Ectodermal cell (in vitro differentiated cells): ENCODE data around the gene OLIG2.
A peak's percentile ranks its signal among the peaks of the same experiment; 100 is the strongest.

Experiments used
- H3K27ac ChIP-seq: 2 replicates; pipeline ENCODE4 v1.7.0; 2013; ENCODE audit warnings: mild to moderate bottlenecking, low read depth, low read length; ENCODE audit not compliant: insufficient read depth, poor library complexity, severe bottlenecking
- H3K27me3 ChIP-seq: 2 replicates; pipeline ENCODE4 v1.7.0; 2013; ENCODE audit warnings: mild to moderate bottlenecking, low read length; ENCODE audit not compliant: insufficient read depth, control insufficient read depth, poor library complexity, severe bottlenecking
- H3K36me3 ChIP-seq: one replicate; pipeline ENCODE4 v1.7.0; 2013; ENCODE audit warnings: low read length; ENCODE audit not compliant: control insufficient read depth, insufficient read depth
- H3K4me1 ChIP-seq: one replicate; pipeline ENCODE4 v1.7.0; 2013; ENCODE audit warnings: low read length; ENCODE audit not compliant: control insufficient read depth, insufficient read depth
- H3K4me3 ChIP-seq: 2 replicates; pipeline ENCODE4 v1.7.0; 2013; ENCODE audit warnings: low read depth, low read length, control low read depth; ENCODE audit not compliant: insufficient read depth
- H3K9me3 ChIP-seq: 2 replicates; pipeline ENCODE4 v1.7.0; 2013; ENCODE audit warnings: mild to moderate bottlenecking, low read length, moderate library complexity; ENCODE audit not compliant: control insufficient read depth
- WGBS, 2 experiments: methylation state at CpG; one replicate each; pipeline ENCODE4 v1.1.7; 2013; ENCODE audit warnings: missing lambda C conversion rate in 2 of 2; 5-methylcytosine and 5-hydroxymethylcytosine counted together

The OLIG2 gene

GRCh38 chr21:33061233-33061632, 35.5 kb downstream of the OLIG2 start:
- Histone ChIP-seq H3K27ac (no peak overlapping the region), H3K27me3 (peaks cover 58% of the 10 kb centered on the region), H3K36me3 (no peaks in the 10 kb centered on the region), H3K4me3 (no peak overlapping the region), H3K4me1 (no peaks in the 10 kb centered on the region), H3K9me3 (no peaks in the 10 kb centered on the region)
- WGBS, 2 experiments, result 87 to 94% methylated on average over 4 of the region's 4 CpGs

DNA sequence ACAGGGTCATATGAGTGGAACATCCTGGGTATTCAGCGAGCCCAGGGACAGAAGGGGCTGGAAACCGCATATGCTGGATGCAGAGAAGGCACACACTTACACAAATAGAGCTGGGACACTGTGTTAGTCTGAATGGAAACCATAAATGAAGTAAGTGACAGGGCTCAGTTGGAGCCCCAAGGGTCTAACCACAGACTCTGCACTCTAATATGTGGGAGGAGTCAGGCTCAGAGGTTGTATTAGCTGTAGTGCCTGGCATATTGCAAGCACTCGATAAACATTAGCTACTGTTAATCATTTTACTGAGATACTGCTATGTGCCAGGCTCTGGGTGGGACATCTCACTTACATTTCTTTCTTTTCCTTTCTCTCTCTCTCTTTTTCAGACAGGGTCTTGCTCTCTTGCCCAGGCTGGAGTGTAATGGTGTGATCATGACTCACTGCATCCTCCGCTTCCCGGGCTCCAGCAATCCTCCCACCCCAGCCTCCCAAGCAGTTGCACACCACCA, 37.7 kb downstream of the OLIG2 start:
- Histone ChIP-seq H3K27me3 (peaks cover 80% of the 10 kb centered on the region), H3K4me3 (no peak overlapping the region), H3K27ac (no peak overlapping the region), H3K36me3 (no peaks in the 10 kb centered on the region), H3K9me3 (no peaks in the 10 kb centered on the region), H3K4me1 (no peaks in the 10 kb centered on the region)
- 95 to 97% methylated on average over 5 of the region's 5 CpGs for WGBS, 2 experiments

GRCh38 chr21:33063907-33064622, 38.3 kb downstream of the OLIG2 start:
- no peaks in the 10 kb centered on the region for H3K36me3 ChIP-seq
- WGBS, 2 experiments, result 36 to 37% methylated on average over 14 of the region's 14 CpGs
- no peaks in the 10 kb centered on the region for H3K4me1 ChIP-seq
- no peaks in the 10 kb centered on the region for H3K9me3 ChIP-seq
- H3K4me3 ChIP-seq, result no peak overlapping the region
- H3K27me3 ChIP-seq, result peaks cover 84% of the 10 kb centered on the region
- no peak overlapping the region for H3K27ac ChIP-seq

DNA sequence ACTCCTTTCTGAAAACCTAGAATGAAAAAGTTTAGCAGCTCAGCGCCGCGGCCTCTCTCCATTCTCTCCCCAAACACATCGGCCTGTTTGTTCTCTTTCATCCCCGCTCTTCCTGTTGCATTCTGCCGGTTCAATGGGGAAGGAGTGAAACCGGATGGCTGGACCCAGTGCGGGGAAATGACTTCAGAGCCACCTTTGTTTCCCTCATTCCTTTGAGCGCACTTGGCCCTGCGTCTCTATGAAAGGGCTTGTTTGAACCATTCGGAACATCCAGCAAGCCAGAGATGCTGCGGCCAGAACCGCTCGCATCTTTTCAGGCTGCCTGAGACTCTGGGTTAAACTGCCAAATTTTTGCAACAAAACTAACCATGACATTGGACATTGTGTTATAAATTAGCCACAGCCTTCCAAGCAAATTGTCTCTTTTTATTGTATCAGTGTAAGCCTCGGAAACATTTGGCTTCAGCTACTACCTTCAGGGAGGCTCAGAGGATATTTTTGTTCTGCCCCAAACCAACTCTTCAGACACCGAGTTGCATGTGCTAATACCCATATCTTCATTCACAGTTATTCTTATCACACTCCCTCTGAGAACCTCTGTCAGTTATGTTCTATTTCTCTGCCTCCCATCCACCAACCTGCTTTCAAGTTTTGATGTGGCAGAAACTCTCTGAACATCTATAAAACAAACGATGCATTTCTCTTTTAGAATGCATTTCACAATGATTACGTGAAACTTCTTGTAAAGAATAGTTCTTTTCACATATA, 39.1 kb downstream of the OLIG2 start:
- Histone ChIP-seq H3K4me3 (no peak overlapping the region), H3K27ac (no peak overlapping the region), H3K9me3 (no peaks in the 10 kb centered on the region), H3K36me3 (no peaks in the 10 kb centered on the region), H3K4me1 (no peaks in the 10 kb centered on the region), H3K27me3 (peaks cover 90% of the 10 kb centered on the region)
- 29 to 30% methylated on average over 17 to 18 of the region's 18 CpGs for WGBS, 2 experiments

DNA sequence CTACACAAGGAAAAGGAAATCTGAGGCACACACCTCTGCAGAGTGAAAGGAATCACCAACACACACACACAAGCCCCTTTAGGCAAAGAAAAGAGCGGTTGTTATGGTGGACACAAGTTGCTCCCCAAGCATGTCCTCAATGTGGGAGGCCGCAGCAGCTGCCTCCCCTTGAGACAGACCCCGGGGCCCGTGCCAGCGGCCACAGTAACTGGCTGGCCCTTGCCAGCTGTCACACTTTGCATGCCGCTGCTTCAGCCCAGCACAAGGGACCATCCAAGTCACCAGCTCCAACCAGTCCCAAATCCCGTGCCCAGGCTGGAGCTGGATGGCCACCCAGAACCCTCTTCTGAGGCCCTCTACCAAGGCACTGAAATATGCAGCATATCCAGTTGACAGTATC, 41.3 kb downstream of the OLIG2 start:
- H3K27ac ChIP-seq, result no peak overlapping the region
- H3K4me3 ChIP-seq, result no peak overlapping the region
- WGBS, 2 experiments, result 90 to 94% methylated on average over 7 of the region's 7 CpGs
- peaks cover 97% of the 10 kb centered on the region for H3K27me3 ChIP-seq
- no peaks in the 10 kb centered on the region for H3K36me3 ChIP-seq
- H3K9me3 ChIP-seq, result no peaks in the 10 kb centered on the region
- H3K4me1 ChIP-seq, result peaks cover 13% of the 10 kb centered on the region

DNA sequence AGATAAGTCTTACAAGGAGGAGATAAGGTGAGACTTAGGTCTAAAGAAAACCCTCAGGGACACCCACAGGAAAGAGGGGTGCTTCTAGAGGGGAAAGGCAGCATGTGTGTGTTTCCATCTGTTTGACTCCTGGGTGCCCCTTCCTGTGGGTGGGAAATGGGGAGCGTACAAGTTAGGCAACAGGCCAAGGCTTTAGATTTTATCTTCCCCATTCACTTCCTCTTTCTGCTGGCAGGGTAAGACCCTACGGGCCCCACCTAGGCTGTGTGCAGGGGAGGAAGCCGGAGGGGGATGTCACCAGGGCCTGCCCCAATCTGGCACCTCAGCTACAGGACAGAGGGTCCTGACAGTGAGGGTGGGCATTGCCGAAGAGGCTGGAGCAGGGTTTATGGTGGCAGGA, 41.7 kb downstream of the OLIG2 start:
- Histone ChIP-seq H3K9me3 (no peaks in the 10 kb centered on the region), H3K4me1 (peaks cover 14% of the 10 kb centered on the region), H3K4me3 (no peak overlapping the region), H3K27me3 (peaks cover 100% of the 10 kb centered on the region), H3K27ac (no peak overlapping the region), H3K36me3 (no peaks in the 10 kb centered on the region)
- WGBS, 2 experiments, result 90 to 91% methylated on average over 4 of the region's 4 CpGs

DNA sequence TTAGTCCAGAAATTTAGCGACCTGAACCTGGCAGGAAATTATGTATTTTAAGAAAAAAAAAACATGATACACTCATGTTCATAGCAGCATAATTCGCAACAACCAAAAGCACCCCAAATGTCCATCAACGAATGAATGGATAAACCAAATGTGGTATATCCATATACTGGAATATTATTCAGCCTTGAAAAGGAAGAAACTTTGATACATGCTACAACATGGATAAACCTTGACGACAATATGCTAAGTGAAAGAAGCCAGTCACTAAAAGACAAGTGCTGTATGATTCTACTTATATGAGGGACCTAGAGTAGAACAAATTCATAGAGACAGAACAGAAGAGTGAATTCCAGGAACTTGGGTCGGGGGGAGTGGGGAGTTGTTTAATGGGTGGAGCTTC, 43.5 kb downstream of the OLIG2 start:
- 64 to 67% methylated on average over 4 to 5 of the region's 5 CpGs for WGBS, 2 experiments
- Histone ChIP-seq H3K9me3 (no peaks in the 10 kb centered on the region), H3K4me1 (peaks cover 14% of the 10 kb centered on the region), H3K36me3 (no peaks in the 10 kb centered on the region), H3K27me3 (peaks cover 100% of the 10 kb centered on the region), H3K27ac (no peak overlapping the region), H3K4me3 (no peak overlapping the region)

DNA sequence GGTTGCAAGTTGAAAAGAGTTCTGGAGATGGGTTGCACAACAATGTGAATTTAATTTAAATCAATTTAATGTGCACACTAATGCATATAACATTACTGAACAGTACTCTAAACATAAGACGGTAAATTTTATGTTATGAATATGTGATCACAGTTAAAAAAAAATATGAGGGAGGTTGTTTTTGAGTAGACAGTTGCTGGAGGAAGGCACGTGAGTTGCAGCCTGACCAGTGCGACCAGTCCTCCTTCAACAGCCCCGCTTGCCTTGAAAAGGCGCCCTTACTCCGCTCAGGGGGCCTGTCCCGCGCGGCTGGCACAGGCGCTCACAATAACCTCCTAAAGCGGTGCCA, 43.9 kb downstream of the OLIG2 start:
- H3K27me3 ChIP-seq, result peaks cover 100% of the 10 kb centered on the region
- peaks cover 16% of the 10 kb centered on the region for H3K4me1 ChIP-seq
- WGBS, 2 experiments, result 3 to 5% methylated on average over 11 of the region's 11 CpGs
- H3K36me3 ChIP-seq, result no peaks in the 10 kb centered on the region
- no peaks in the 10 kb centered on the region for H3K9me3 ChIP-seq
- H3K27ac ChIP-seq, result no peak overlapping the region
- no peak overlapping the region for H3K4me3 ChIP-seq

GRCh38 chr21:33069994-33070743, 44.4 kb downstream of the OLIG2 start, which contains the start of gene OLIG1:
Gene OLIG1, plus strand, starts transcription at chr21:33070141. Its CDS starts 106 bp downstream, at chr21:33070247.
- Histone ChIP-seq H3K4me3 (peak within 1 kb of the TSS; percentile 26), H3K9me3 (no peaks in the 10 kb centered on the region), H3K27ac (no peak within 1 kb of the TSS), H3K27me3 (peaks cover 100% of the 10 kb centered on the region), H3K36me3 (no peaks in the 10 kb centered on the region), H3K4me1 (peaks cover 20% of the 10 kb centered on the region)
- WGBS, 2 experiments, result 0% methylated on average over 82 of the region's 82 CpGs

- Histone ChIP-seq H3K27ac (no peak overlapping the region), H3K36me3 (no peaks in the 10 kb centered on the region), H3K4me1 (peaks cover 20% of the 10 kb centered on the region), H3K4me3 (peak overlapping the region; percentile 26), H3K27me3 (peaks cover 99% of the 10 kb centered on the region), H3K9me3 (no peaks in the 10 kb centered on the region)
- WGBS, 2 experiments, result 0% methylated on average over 44 of the region's 44 CpGs
Measured at GRCh38 chr21:33070744-33070997, 44.9 kb downstream of the OLIG2 start.
